CD8-positive, alpha-beta memory T cell (primary cell): Measurements from ENCODE around the gene PIK3R1. TPM values are rescaled to one million over a fixed set of nuclear protein-coding genes. Genes with fewer than 3 reads are reported as not detected.

Experiments used
- CTCF ChIA-PET: fragments of 350-600 bp; sonication (Branson Sonifier 250); formaldehyde crosslinking; loops from one replicate; lab custom pipeline; 2021; ENCODE audit warnings: antibody characterized with exemption; lab: Charles Lee
- POLR2A ChIA-PET: fragments of 350-600 bp; sonication (Branson Sonifier 250); formaldehyde crosslinking; loops from one replicate; lab custom pipeline; 2021; ENCODE audit warnings: antibody characterized with exemption; lab: Charles Lee
- DNase-seq, 5 donors: peaks; one replicate each; pipeline versions ENCODE4 v3.0.0 to v3.0.0-alpha.2; 2020 to 2022; ENCODE audit warnings: mixed read lengths in 1 of 5
- H3K27ac ChIP-seq: one replicate; pipeline ENCODE4 v1.7.0; 2013; ENCODE audit warnings: low read depth, mild to moderate bottlenecking, low read length, moderate library complexity
- H3K27me3 ChIP-seq: 2 replicates; pipeline ENCODE4 v1.7.0; 2013; ENCODE audit warnings: low read length, mild to moderate bottlenecking; ENCODE audit not compliant: insufficient read depth, poor library complexity, severe bottlenecking
- H3K36me3 ChIP-seq: 2 replicates; pipeline ENCODE4 v1.7.0; 2013; ENCODE audit warnings: mild to moderate bottlenecking, low read length, moderate library complexity; ENCODE audit not compliant: insufficient read depth
- H3K4me1 ChIP-seq: 2 replicates; pipeline ENCODE4 v1.7.0; 2013; ENCODE audit warnings: mild to moderate bottlenecking, low read length, moderate library complexity; ENCODE audit not compliant: insufficient read depth
- H3K4me3 ChIP-seq: 2 replicates; pipeline ENCODE4 v1.7.0; 2013; ENCODE audit warnings: mild to moderate bottlenecking, low read length
- H3K9me3 ChIP-seq: 2 replicates; pipeline ENCODE4 v1.7.0; 2013; ENCODE audit warnings: mild to moderate bottlenecking, low read length
- H3K27ac Mint-ChIP-seq, 8 donors: one replicate each; pipeline ENCODE4 v1.8.0; 2020 to 2021; ENCODE audit warnings: mixed read lengths in 8 of 8, mild to moderate bottlenecking in 6 of 8, inconsistent platforms in 3 of 8, moderate library complexity in 3 of 8
- H3K27me3 Mint-ChIP-seq, 2 donors: one replicate each; pipeline ENCODE4 v1.8.0; 2020 to 2021; ENCODE audit warnings: mixed read lengths in 2 of 2, mild to moderate bottlenecking in 1 of 2, moderate library complexity in 1 of 2
- H3K36me3 Mint-ChIP-seq, 3 donors: one replicate each; pipeline ENCODE4 v1.8.0; 2020 to 2021; ENCODE audit warnings: mixed read lengths in 3 of 3, inconsistent platforms in 1 of 3, mild to moderate bottlenecking in 1 of 3
- H3K4me1 Mint-ChIP-seq, 3 donors: one replicate each; pipeline ENCODE4 v1.8.0; 2020 to 2021; ENCODE audit warnings: mixed read lengths in 3 of 3, inconsistent platforms in 1 of 3, mild to moderate bottlenecking in 1 of 3
- H3K4me3 Mint-ChIP-seq, 7 donors: one replicate each; pipeline ENCODE4 v1.8.0; 2020 to 2021; ENCODE audit warnings: mixed read lengths in 7 of 7, mild to moderate bottlenecking in 6 of 7, moderate library complexity in 4 of 7, inconsistent platforms in 2 of 7
- H3K9me3 Mint-ChIP-seq, 5 donors: one replicate each; pipeline ENCODE4 v1.8.0; 2020 to 2022; ENCODE audit warnings: mixed read lengths in 5 of 5, mild to moderate bottlenecking in 3 of 5, moderate library complexity in 2 of 5, inconsistent platforms in 1 of 5
- polyA plus RNA-seq: library from polyadenylated mRNA; unstranded; fragments of 300-500 nt; fragmentation: Illumina TruSeq; gene quantifications from one replicate; pipeline ENCODE4 v1.2.3, GENCODE V29; 2021
- total RNA-seq, 2 experiments: library from RNA; stranded (reverse); gene quantifications; one replicate each; pipeline ENCODE4 v1.2.3, GENCODE V29; 2021

Gene PIK3R1
- total and polyA plus RNA-seq, 3 experiments from 2014 or later = 46.9 to 75.9 (median 47.9) TPM

GRCh38 chr5:68271124-68271523, 55.6 kb downstream of the PIK3R1 start:
- H3K27ac Mint-ChIP-seq = peak overlapping the region in 7 of 8 donors; percentile 16 to 92 (median 43)
- no peaks in the 10 kb centered on the region for H3K9me3 ChIP-seq
- H3K36me3 Mint-ChIP-seq = peaks cover 4 to 28% (median 12%) of the 10 kb centered on the region in 3 donors
- H3K4me1 Mint-ChIP-seq = peaks cover 87 to 96% (median 95%) of the 10 kb centered on the region in 3 donors
- CTCF ChIA-PET = interaction anchor here (0.5 to 4.2 kb wide), 9 partner anchors 9 to 1406 kb away, joined by 3 to 29 read pairs (median 7); partner anchors contain the start of gene PIK3R1
- no peak for DNase-seq
- peaks cover 2% of the 10 kb centered on the region for H3K36me3 ChIP-seq
- H3K4me3 Mint-ChIP-seq = peak overlapping the region in 6 of 7 donors; percentile 10 to 58 (median 38)
- H3K27me3 ChIP-seq = no peaks in the 10 kb centered on the region
- peaks cover 94% of the 10 kb centered on the region for H3K4me1 ChIP-seq
- POLR2A ChIA-PET = interaction anchor here (0.6 to 1.0 kb wide), 3 partner anchors 9 to 55 kb away, joined by 3 to 5 read pairs (median 5); partner anchors contain the start of gene PIK3R1
- no peaks in the 10 kb centered on the region for H3K27me3 Mint-ChIP-seq
- H3K9me3 Mint-ChIP-seq = no peaks in the 10 kb centered on the region
- H3K27ac ChIP-seq = no peak overlapping the region
- no peak overlapping the region for H3K4me3 ChIP-seq

GRCh38 chr5:68272289-68272688, 56.7 kb downstream of the PIK3R1 start:
- H3K27me3 Mint-ChIP-seq = no peaks in the 10 kb centered on the region
- peak overlapping the region in 7 of 8 donors; percentile 27 to 91 (median 70) for H3K27ac Mint-ChIP-seq
- H3K4me1 Mint-ChIP-seq = peaks cover 84 to 95% (median 95%) of the 10 kb centered on the region in 3 donors
- ChIA-PET POLR2A (interaction anchor here (0.6 kb wide), 3 partner anchors 31 to 307 kb away, joined by 4 read pairs; no protein-coding TSS in a partner anchor), CTCF (interaction anchor here (0.7 to 4.2 kb wide), 10 partner anchors 8 to 1050 kb away, joined by 3 to 29 read pairs (median 6); partner anchors contain the start of gene PIK3R1)
- Histone ChIP-seq H3K4me3 (no peak overlapping the region), H3K27me3 (no peaks in the 10 kb centered on the region), H3K36me3 (peaks cover 13% of the 10 kb centered on the region), H3K27ac (no peak overlapping the region), H3K4me1 (peaks cover 94% of the 10 kb centered on the region), H3K9me3 (no peaks in the 10 kb centered on the region)
- no peaks in the 10 kb centered on the region for H3K9me3 Mint-ChIP-seq
- peak overlapping the region in 2 of 7 donors; percentile 5 to 13 for H3K4me3 Mint-ChIP-seq
- peaks cover 10 to 40% (median 22%) of the 10 kb centered on the region in 3 donors for H3K36me3 Mint-ChIP-seq
- no peak for DNase-seq

- Histone ChIP-seq H3K9me3 (no peaks in the 10 kb centered on the region), H3K27me3 (no peaks in the 10 kb centered on the region), H3K4me1 (peaks cover 93% of the 10 kb centered on the region), H3K4me3 (no peak overlapping the region), H3K36me3 (peaks cover 20% of the 10 kb centered on the region), H3K27ac (no peak overlapping the region)
- POLR2A ChIA-PET = interaction anchor here (1.0 kb wide), 1 partner anchor 14 kb away, joined by 3 read pairs; no protein-coding TSS in a partner anchor
- CTCF ChIA-PET = interaction anchor here (1.5 to 3.2 kb wide), 2 partner anchors 16 to 30 kb away, joined by 4 to 7 read pairs; no protein-coding TSS in a partner anchor
- peak overlapping the region in 2 of 7 donors; percentile 20 to 69 for H3K4me3 Mint-ChIP-seq
- peaks cover 17 to 53% (median 32%) of the 10 kb centered on the region in 3 donors for H3K36me3 Mint-ChIP-seq
- H3K27ac Mint-ChIP-seq = peak overlapping the region; percentile 77 to 98 (median 92)
- no peak for DNase-seq
- no peaks in the 10 kb centered on the region for H3K9me3 Mint-ChIP-seq
- no peaks in the 10 kb centered on the region for H3K27me3 Mint-ChIP-seq
- H3K4me1 Mint-ChIP-seq = peaks cover 83 to 96% (median 93%) of the 10 kb centered on the region in 3 donors
Observed at GRCh38 chr5:68273717-68274409, 58.3 kb downstream of the PIK3R1 start.

GRCh38 chr5:68274847-68275651, 59.5 kb downstream of the PIK3R1 start:
- H3K36me3 ChIP-seq = peaks cover 20% of the 10 kb centered on the region
- no peaks in the 10 kb centered on the region for H3K9me3 ChIP-seq
- Mint-ChIP-seq H3K9me3 (no peaks in the 10 kb centered on the region), H3K27me3 (no peaks in the 10 kb centered on the region), H3K36me3 (peaks cover 25 to 65% (median 34%) of the 10 kb centered on the region in 3 donors), H3K4me1 (peaks cover 84 to 97% (median 94%) of the 10 kb centered on the region in 3 donors), H3K4me3 (peak overlapping the region; percentile 46 to 70 (median 54)), H3K27ac (peak overlapping the region; percentile 77 to 98 (median 93))
- H3K27me3 ChIP-seq = no peaks in the 10 kb centered on the region
- ChIA-PET CTCF (interaction anchor here (1.5 to 2.7 kb wide), 2 partner anchors 11 to 186 kb away, joined by 5 to 11 read pairs; no protein-coding TSS in a partner anchor), POLR2A (no interaction called here)
- peak in 2 of 5 donors; percentile 47 to 79 for DNase-seq
- peaks cover 93% of the 10 kb centered on the region for H3K4me1 ChIP-seq
- H3K4me3 ChIP-seq = no peak overlapping the region
- H3K27ac ChIP-seq = no peak overlapping the region

- no peaks in the 10 kb centered on the region for H3K9me3 Mint-ChIP-seq
- H3K27ac ChIP-seq = no peak overlapping the region
- CTCF ChIA-PET = interaction anchor here (1.5 to 2.7 kb wide), 2 partner anchors 10 to 185 kb away, joined by 5 to 11 read pairs; no protein-coding TSS in a partner anchor
Observed at GRCh38 chr5:68276740-68277139, 61.2 kb downstream of the PIK3R1 start.

GRCh38 chr5:68277431-68277830, 61.9 kb downstream of the PIK3R1 start:
- no peak overlapping the region for H3K4me3 ChIP-seq
- H3K4me1 ChIP-seq = peaks cover 81% of the 10 kb centered on the region
- CTCF ChIA-PET = no interaction called here
- Mint-ChIP-seq H3K27ac (peak overlapping the region in 6 of 8 donors; percentile 52 to 96 (median 92)), H3K9me3 (no peaks in the 10 kb centered on the region), H3K27me3 (no peaks in the 10 kb centered on the region), H3K36me3 (peaks cover 37 to 87% (median 40%) of the 10 kb centered on the region in 3 donors), H3K4me3 (no peak overlapping the region), H3K4me1 (peaks cover 79 to 89% (median 85%) of the 10 kb centered on the region in 3 donors)
- POLR2A ChIA-PET = no interaction called here
- no peaks in the 10 kb centered on the region for H3K27me3 ChIP-seq
- peaks cover 27% of the 10 kb centered on the region for H3K36me3 ChIP-seq
- no peak for DNase-seq
- no peak overlapping the region for H3K27ac ChIP-seq
- no peaks in the 10 kb centered on the region for H3K9me3 ChIP-seq

More at GRCh38 chr5:68276740-68277139, 61.2 kb downstream of the PIK3R1 start:
- no peaks in the 10 kb centered on the region for H3K9me3 ChIP-seq
- Mint-ChIP-seq H3K27me3 (no peaks in the 10 kb centered on the region), H3K4me3 (peak overlapping the region in 3 of 7 donors; percentile 4 to 43 (median 29)), H3K27ac (peak overlapping the region in 6 of 8 donors; percentile 52 to 96 (median 94)), H3K36me3 (peaks cover 32 to 82% (median 35%) of the 10 kb centered on the region in 3 donors), H3K4me1 (peaks cover 76 to 87% (median 82%) of the 10 kb centered on the region in 3 donors)
- H3K4me1 ChIP-seq = peaks cover 81% of the 10 kb centered on the region
- DNase-seq = no peak
- no peak overlapping the region for H3K4me3 ChIP-seq
- no peaks in the 10 kb centered on the region for H3K27me3 ChIP-seq
- POLR2A ChIA-PET = no interaction called here
- H3K36me3 ChIP-seq = peaks cover 20% of the 10 kb centered on the region

GRCh38 chr5:68279984-68280383, 64.4 kb downstream of the PIK3R1 start:
- Histone ChIP-seq H3K36me3 (peaks cover 46% of the 10 kb centered on the region), H3K4me1 (peaks cover 83% of the 10 kb centered on the region), H3K9me3 (no peaks in the 10 kb centered on the region), H3K4me3 (peak overlapping the region; percentile 58), H3K27ac (peak overlapping the region; percentile 48), H3K27me3 (no peaks in the 10 kb centered on the region)
- ChIA-PET CTCF (interaction anchor here (0.8 to 1.6 kb wide), 14 partner anchors 8 to 1034 kb away, joined by 3 to 6 read pairs (median 4); no protein-coding TSS in a partner anchor), POLR2A (interaction anchor here (0.7 to 2.6 kb wide), 5 partner anchors 9 to 85 kb away, joined by 4 to 20 read pairs (median 5); partner anchors contain the start of gene PIK3R1)
- Mint-ChIP-seq H3K4me3 (peak overlapping the region; percentile 89 to 97 (median 91)), H3K27ac (peak overlapping the region; percentile 85 to 96 (median 94)), H3K9me3 (no peaks in the 10 kb centered on the region), H3K4me1 (peaks cover 82 to 90% (median 85%) of the 10 kb centered on the region in 3 donors), H3K27me3 (no peaks in the 10 kb centered on the region), H3K36me3 (peaks cover 32 to 92% (median 42%) of the 10 kb centered on the region in 3 donors)
- DNase-seq = peak in 4 of 5 donors; percentile 40 to 83 (median 75)
